ENCODE data around the gene TBC1D24.
"Not testable (repeated sequence)": the region's sequence is repeated elsewhere in the genome, so short reads cannot be mapped to it uniquely, and the experiment has no call there.

GRCh38 chr16:2441143-2441804 is 33.7 kb upstream of the TBC1D24 start:
- TF ChIP-seq EZH2phosphoT487 (conservative IDR thresholded peaks at IDR 0.05; ENCODE audit: low read length); CTCF (IDR thresholded peaks at IDR 0.05; ENCODE audit: insufficient read depth, low read length, poor library complexity, severe bottlenecking): not testable (repeated sequence)

All from SU-DHL-6 (cell line).